HEK293 (cell line): ENCODE measurements around the gene ADGRL1.
"Not testable (repeated sequence)": the region's sequence is repeated elsewhere in the genome, so short reads cannot be mapped to it uniquely, and the experiment has no call there.

Experiments used
- CTCF ChIA-PET: fragments of 350-600 bp; formaldehyde crosslinking; extraction: SDS; loops from one replicate; lab custom pipeline; 2021; ENCODE audit warnings: antibody characterized with exemption; lab: Yijun Ruan, JAX
- POLR2A ChIA-PET: fragments of 300-600 bp; formaldehyde crosslinking; extraction: SDS; loops from one replicate; lab custom pipeline; 2020; ENCODE audit warnings: antibody characterized with exemption, inconsistent platforms; lab: Yijun Ruan, JAX
- H3K27ac ChIP-seq: fragments of 200-500 bp; sonication (Bioruptor generic); 2 replicates; pipeline ENCODE4 v1.5.1; 2014; ENCODE audit warnings: low read depth, low read length, control low read depth, inconsistent platforms; ENCODE audit errors: extremely low read depth
- H3K36me3 ChIP-seq, 2 experiments: fragments of 200-500 bp in 1 of 2; sonication (Bioruptor generic) in 1 of 2; 1 replicate in 1 of 2; 2 replicates in 1 of 2; pipeline ENCODE4 v1.5.1; 2014 to 2017; ENCODE audit warnings: inconsistent platforms in 2 of 2, low read length in 2 of 2; ENCODE audit not compliant: control insufficient read depth in 2 of 2, insufficient read depth in 1 of 2
- H3K4me1 ChIP-seq: fragments of 200-500 bp; sonication (Bioruptor generic); 2 replicates; pipeline ENCODE4 v1.5.1; 2014; ENCODE audit warnings: mild to moderate bottlenecking, low read length, inconsistent platforms; ENCODE audit not compliant: control insufficient read depth, insufficient read depth
- H3K4me3 ChIP-seq: 2 replicates; pipeline ENCODE4 v1.5.1; 2011; ENCODE audit warnings: low read depth, mild to moderate bottlenecking, control low read depth, low read length, moderate library complexity
- H3K9me3 ChIP-seq: fragments of 200-500 bp; sonication (Bioruptor generic); 2 replicates; pipeline ENCODE4 v1.5.1; 2014; ENCODE audit warnings: low read depth, low read length, inconsistent platforms; ENCODE audit not compliant: control insufficient read depth, insufficient read depth
- CTCF ChIP-seq: fragments of 450-650 bp; formaldehyde crosslinking; IDR thresholded peaks from 2 replicates; pipeline ENCODE4 v1.5.1; 2016; ENCODE audit warnings: missing biosample characterization, missing genetic modification characterization
- EGR2 ChIP-seq: fragments of 450-650 bp; formaldehyde crosslinking; IDR thresholded peaks from 2 replicates; pipeline ENCODE4 v1.5.1; 2016; ENCODE audit warnings: low read depth, missing biosample characterization, missing genetic modification characterization
- GLIS1 ChIP-seq: fragments of 450-650 bp; formaldehyde crosslinking; IDR thresholded peaks from 2 replicates; pipeline ENCODE4 v1.5.1; 2016; ENCODE audit warnings: missing biosample characterization, missing genetic modification characterization
- WT1 ChIP-seq: fragments of 450-650 bp; formaldehyde crosslinking; IDR thresholded peaks from 2 replicates; pipeline ENCODE4 v1.5.1; 2016; ENCODE audit warnings: missing biosample characterization, missing genetic modification characterization
- ZBTB11 ChIP-seq: fragments of 450-650 bp; formaldehyde crosslinking; conservative IDR thresholded peaks from 2 replicates; pipeline ENCODE4 v1.5.1; 2016; ENCODE audit warnings: low read depth, missing biosample characterization, missing genetic modification characterization
- ZEB2 ChIP-seq: fragments of 450-650 bp; formaldehyde crosslinking; IDR thresholded peaks from 2 replicates; pipeline ENCODE4 v1.5.1; 2016; ENCODE audit warnings: missing biosample characterization, missing genetic modification characterization
- ZIC2 ChIP-seq: fragments of 450-650 bp; formaldehyde crosslinking; IDR thresholded peaks from 2 replicates; pipeline ENCODE4 v1.5.1; 2016; ENCODE audit warnings: missing biosample characterization, missing genetic modification characterization
- ZNF121 ChIP-seq: fragments of 450-650 bp; formaldehyde crosslinking; IDR thresholded peaks from 2 replicates; pipeline ENCODE4 v1.5.1; 2016; ENCODE audit warnings: missing biosample characterization, missing genetic modification characterization
- ZNF341 ChIP-seq: fragments of 450-650 bp; formaldehyde crosslinking; IDR thresholded peaks from 2 replicates; pipeline ENCODE4; 2016; ENCODE audit warnings: low read depth, missing biosample characterization, missing genetic modification characterization
- ZNF600 ChIP-seq: fragments of 450-650 bp; formaldehyde crosslinking; IDR thresholded peaks from 2 replicates; pipeline ENCODE4 v1.5.1; 2016; ENCODE audit warnings: missing biosample characterization, missing genetic modification characterization
- ZNF623 ChIP-seq: fragments of 450-650 bp; formaldehyde crosslinking; IDR thresholded peaks from 2 replicates; pipeline ENCODE4 v1.5.1; 2016; ENCODE audit warnings: missing biosample characterization, missing genetic modification characterization
- ZNF654 ChIP-seq: fragments of 450-650 bp; formaldehyde crosslinking; IDR thresholded peaks from 2 replicates; pipeline ENCODE4 v1.5.1; 2016; ENCODE audit warnings: low read depth, missing biosample characterization, missing genetic modification characterization
- ZNF660 ChIP-seq: fragments of 450-650 bp; IDR thresholded peaks from 2 replicates; pipeline ENCODE4 v1.5.1; 2018; ENCODE audit warnings: missing biosample characterization, mild to moderate bottlenecking, missing genetic modification characterization
- ZNF692 ChIP-seq: fragments of 450-650 bp; formaldehyde crosslinking; IDR thresholded peaks from 2 replicates; pipeline ENCODE4 v1.5.1; 2016; ENCODE audit warnings: missing biosample characterization, missing genetic modification characterization

ADGRL1 gene

GRCh38 chr19:14204219-14204618 is 1.8 kb downstream of the ADGRL1 start:
- peak; percentile 63; the same call in 1 of the 2 replicates for TF ChIP-seq GLIS1 (tag by site-specific recombination)
- CTCF ChIA-PET, POLR2A ChIA-PET, H3K4me3 ChIP-seq, H3K27ac ChIP-seq, H3K9me3 ChIP-seq, H3K36me3 ChIP-seq, H3K4me1 ChIP-seq: not testable (repeated sequence)

GRCh38 chr19:14203788-14204187 is 2.2 kb downstream of the ADGRL1 start:
- CTCF ChIA-PET, H3K9me3 ChIP-seq, H3K27ac ChIP-seq, H3K36me3 ChIP-seq, H3K4me3 ChIP-seq, H3K4me1 ChIP-seq, POLR2A ChIA-PET: not testable (repeated sequence)

GRCh38 chr19:14203177-14203576 is 2.8 kb downstream of the ADGRL1 start:
- no peak overlapping the region for H3K27ac ChIP-seq
- 0 out of 2 replicates have a peak, but pooled peaks have one; percentile 26 for TF ChIP-seq ZIC2 (tag by site-specific recombination)
- peak; percentile 37 for TF ChIP-seq EGR2 (tag by site-specific recombination)
- no peak for TF ChIP-seq ZBTB11
- peak; percentile 56; the same call in 1 of the 2 replicates for TF ChIP-seq ZNF600
- TF ChIP-seq ZNF692, result no peak
- TF ChIP-seq WT1 (tag by site-specific recombination), result 0 out of 2 replicates have a peak, but pooled peaks have one; percentile 34
- TF ChIP-seq, all 188 proteins: peak for 4
- no peak overlapping the region for H3K4me3 ChIP-seq
- ChIA-PET POLR2A (no interaction called here), CTCF (no interaction called here)
- H3K9me3 ChIP-seq, result no peaks in the 10 kb centered on the region
- no peaks in the 10 kb centered on the region for H3K4me1 ChIP-seq
- H3K36me3 ChIP-seq, result no peaks in the 10 kb centered on the region; a peak in 1 of 3 replicates

- POLR2A ChIA-PET, H3K9me3 ChIP-seq, H3K4me1 ChIP-seq, H3K36me3 ChIP-seq, H3K4me3 ChIP-seq: not testable (repeated sequence)
- CTCF ChIA-PET, result interaction anchor here (0.6 to 1.2 kb wide), 4 partner anchors 65 to 299 kb away, joined by 3 to 4 read pairs (median 4); partner anchors contain the start of gene ASF1B
- 0 out of 2 replicates have a peak, but pooled peaks have one; percentile 22 for TF ChIP-seq ZEB2
- TF ChIP-seq, all 188 proteins: peak for 1; not testable (repeated sequence) for 187
- not testable (repeated sequence) for H3K27ac ChIP-seq
Observed at GRCh38 chr19:14201481-14201880, 4.5 kb downstream of the ADGRL1 start.

GRCh38 chr19:14200147-14200841 is 5.7 kb downstream of the ADGRL1 start:
- not testable (repeated sequence) for H3K4me3 ChIP-seq, H3K27ac ChIP-seq, H3K36me3 ChIP-seq, H3K4me1 ChIP-seq, H3K9me3 ChIP-seq
- CTCF ChIA-PET, result interaction anchor here (0.6 to 3.3 kb wide), 16 partner anchors 17 to 1492 kb away, joined by 3 to 74 read pairs (median 4); partner anchors contain the start of gene ASF1B
- TF ChIP-seq ZNF660, result 0 out of 2 replicates have a peak, but pooled peaks have one; percentile 30
- peak; percentile 88 for TF ChIP-seq ZNF121 (tag by site-specific recombination)
- TF ChIP-seq ZNF623 (tag by site-specific recombination), result peak; percentile 99
- peak; percentile 67 for TF ChIP-seq ZNF341 (tag by site-specific recombination)
- TF ChIP-seq ZNF654 (tag by site-specific recombination), result peak; percentile 41
- peak; percentile 44 for TF ChIP-seq CTCF (tag by site-specific recombination)
- TF ChIP-seq, all 188 proteins: peak for 6; not testable (repeated sequence) for 182
- POLR2A ChIA-PET, result not testable (repeated sequence)
